ENCODE data around the gene INHBE. TPM values are rescaled to one million over a fixed set of nuclear protein-coding genes. Genes with fewer than 3 reads are reported as not detected.
A peak's percentile ranks its signal among the peaks of the same experiment; 100 is the strongest.

INHBE gene
- total and polyA plus RNA-seq, 2 of the 8 experiments (the other 6 are each of a cell fraction or from before 2014, with no cell fraction given) = 10.2 to 18.8 TPM

- no peak overlapping the region for H2AFZ ChIP-seq (ENCODE audit: low read length)
- H3K4me3 ChIP-seq (ENCODE audit: extremely low read depth in 1 of 4, insufficient read depth in 2 of 4, low read depth in 3 of 4, low read length in 4 of 4) = no peak overlapping the region
- H3K56ac ChIP-seq (replicated peaks; ENCODE audit: insufficient read length, low read depth, low read length) = no peak overlapping the region
- POLR2A ChIA-PET (ENCODE audit: partially characterized antibody) = interaction anchor here (0.6 to 1.2 kb wide), 4 partner anchors 54 to 269 kb away, joined by 3 read pairs; no protein-coding TSS in a partner anchor
- 94% methylated on average over 27 of the region's 27 CpGs; no CpG with 5 or more reads in 1 of the 2 experiments for WGBS, 2 experiments (ENCODE audit: extremely low coverage in 1 of 2, insufficient coverage in 1 of 2, insufficient read length in 1 of 2, insufficient replicate concordance in 2 of 2, low coverage in 1 of 2, low lambda C conversion rate in 2 of 2, missing lambda C conversion rate in 1 of 2)
- H3K4me2 ChIP-seq (ENCODE audit: insufficient read depth in 1 of 2, low read depth in 2 of 2, low read length in 2 of 2) = no peak overlapping the region; a peak in 1 of 4 replicates
- H4K91ac ChIP-seq (replicated peaks; ENCODE audit: insufficient read length, low read length) = peak overlapping the region; percentile 15
- FAIRE-seq = no peak
- CTCF ChIA-PET (ENCODE audit: partially characterized antibody) = interaction anchor here (0.8 to 25.1 kb wide), 8 partner anchors 8 to 96 kb away, joined by 3 to 441 read pairs (median 4); partner anchors contain the start of genes GLI1 and INHBE
- peaks cover 0 to 3% of the 10 kb centered on the region in 2 experiments for H4K20me1 ChIP-seq (replicated peaks in 1 of 2; ENCODE audit: control insufficient read depth in 1 of 2, insufficient read depth in 2 of 2, low read length in 2 of 2)
- no peak for TF ChIP-seq CBX5 (IDR thresholded peaks at IDR 0.05; ENCODE audit: low read depth, low read length)
- TF ChIP-seq CTBP2 (IDR thresholded peaks at IDR 0.05; ENCODE audit: borderline replicate concordance, insufficient read depth, insufficient read length, low read length) = no peak
- no peak overlapping the region for H3K23ac ChIP-seq (ENCODE audit: insufficient read length)
- no peak overlapping the region for H2BK5ac ChIP-seq (ENCODE audit: low read depth, low read length)
- H3K14ac ChIP-seq (ENCODE audit: insufficient read length) = no peak overlapping the region
- peaks cover 5% of the 10 kb centered on the region; the same call in 1 of the 2 replicates for H3K23me2 ChIP-seq (ENCODE audit: low read depth, low read length)
- no peak overlapping the region for H3K9ac ChIP-seq (replicated peaks in 1 of 4; ENCODE audit: extremely low read depth in 1 of 4, low read depth in 3 of 4, low read length in 3 of 4)
- H3K27ac ChIP-seq (ENCODE audit: low read depth, low read length) = no peak overlapping the region
- no peak overlapping the region for H2BK120ac ChIP-seq (replicated peaks; ENCODE audit: low read depth, low read length)
- no peak for DNase-seq (ENCODE audit: low read depth in 1 of 2, low spot score in 2 of 2)
- H4K8ac ChIP-seq (ENCODE audit: extremely low read depth, insufficient read depth, low read length) = no peak overlapping the region; the same call in 1 of the 2 replicates
- no peak overlapping the region for H4K5ac ChIP-seq (ENCODE audit: insufficient read length, low read depth, low read length)
- peaks cover 14 to 25% of the 10 kb centered on the region in 2 experiments for H3K79me2 ChIP-seq (ENCODE audit: control insufficient read depth in 1 of 2, insufficient read depth in 2 of 2, low read length in 2 of 2)
- H3K79me1 ChIP-seq (ENCODE audit: low read depth, low read length) = peaks cover 8% of the 10 kb centered on the region; the same call in 1 of the 2 replicates
- no peak overlapping the region for H2AK5ac ChIP-seq (ENCODE audit: low read depth, low read length)
- no peak overlapping the region for H3K18ac ChIP-seq (ENCODE audit: extremely low read depth, low read length)
- H2BK15ac ChIP-seq (ENCODE audit: low read length) = no peak overlapping the region
- peaks cover 0 to 7% (median 2%) of the 10 kb centered on the region in 4 experiments; a peak in 5 of 7 replicates for H3K4me1 ChIP-seq (replicated peaks in 1 of 4; ENCODE audit: control insufficient read depth in 3 of 4, insufficient read depth in 4 of 4, low read length in 3 of 4)
- H2BK12ac ChIP-seq (ENCODE audit: low read depth, low read length) = no peak overlapping the region; the same call in 1 of the 2 replicates
- H3K27me3 ChIP-seq (replicated peaks in 1 of 4; ENCODE audit: control insufficient read depth in 3 of 4, extremely low read depth in 1 of 4, insufficient read depth in 3 of 4, low read length in 3 of 4) = no peaks in the 10 kb centered on the region
- peaks cover 16 to 33% (median 29%) of the 10 kb centered on the region in 4 experiments for H3K36me3 ChIP-seq (ENCODE audit: control insufficient read depth in 2 of 4, insufficient read depth in 4 of 4, low read length in 3 of 4)
- H3K9me3 ChIP-seq (ENCODE audit: insufficient read depth in 2 of 2, low read depth in 1 of 2, low read length in 1 of 2) = no peaks in the 10 kb centered on the region
- H3K4ac ChIP-seq (replicated peaks; ENCODE audit: insufficient read length, low read depth, low read length) = peak overlapping the region; percentile 69
- no peak overlapping the region for H2BK20ac ChIP-seq (ENCODE audit: low read length)
Observed at GRCh38 chr12:57487055-57487596, 32.0 kb downstream of the INHBE start.
